ENCODE data around the gene CHAMP1. TPM values are rescaled to one million over a fixed set of nuclear protein-coding genes. Genes with fewer than 3 reads are reported as not detected.

The CHAMP1 gene
- total and polyA plus RNA-seq, 2 of the 8 experiments (the other 6 are each of a cell fraction or from before 2014, with no cell fraction given) = 26.8 to 41.9 TPM

- TF ChIP-seq ATF2 (IDR thresholded peaks at IDR 0.05; ENCODE audit: low read length) = no peak
- no peak for TF ChIP-seq CHD1 (IDR thresholded peaks at IDR 0.05; ENCODE audit: low read depth, low read length)
- no peak for TF ChIP-seq POLR2AphosphoS5 (IDR thresholded peaks at IDR 0.05; ENCODE audit: low read depth, low read length)
- no peak for TF ChIP-seq RNF2 (IDR thresholded peaks at IDR 0.05; ENCODE audit: borderline replicate concordance, low read depth, low read length, missing control alignments, poor library complexity, severe bottlenecking)
Observed at GRCh38 chr13:114269281-114269770, 45.0 kb upstream of the CHAMP1 start (continued).
